HG03039 (cell line): Measurements from ENCODE around the gene BDKRB2.

Experiments used
- ATAC-seq: cut with Tn5 transposase; IDR thresholded peaks from one replicate; pipeline ENCODE4 v1.9.1; 2021; ENCODE audit warnings: mild to moderate bottlenecking, moderate library complexity; ENCODE audit not compliant: unreplicated experiment

The BDKRB2 gene

GRCh38 chr14:96204151-96205058 is at the start of gene BDKRB2:
Gene BDKRB2 (plus strand): TSS chr14:96204839. CDS start chr14:96237108, 32,269 bp downstream.
- ATAC-seq = no peak

- no peak for ATAC-seq
These were observed 49.7 kb upstream of the BDKRB2 start for GRCh38 chr14:96154900-96155299.

- ATAC-seq = no peak
These were observed 47.6 kb upstream of the BDKRB2 start for GRCh38 chr14:96156804-96157760.

- ATAC-seq = no peak
These were observed 45.9 kb upstream of the BDKRB2 start for GRCh38 chr14:96158735-96159134.

GRCh38 chr14:96160076-96160912 is 44.3 kb upstream of the BDKRB2 start:
- no peak for ATAC-seq

- no peak for ATAC-seq
These were observed 43.7 kb upstream of the BDKRB2 start for GRCh38 chr14:96160913-96161310.

- ATAC-seq = no peak
These were observed 43.0 kb upstream of the BDKRB2 start for GRCh38 chr14:96161636-96162035.

GRCh38 chr14:96162265-96162664 is 42.4 kb upstream of the BDKRB2 start:
- no peak for ATAC-seq

GRCh38 chr14:96162741-96163140 is 41.9 kb upstream of the BDKRB2 start:
- no peak for ATAC-seq

GRCh38 chr14:96164861-96165490 is 39.7 kb upstream of the BDKRB2 start:
- ATAC-seq = no peak

- ATAC-seq = no peak
These were observed 38.9 kb upstream of the BDKRB2 start for GRCh38 chr14:96165493-96166436.

- no peak for ATAC-seq
These were observed 38.0 kb upstream of the BDKRB2 start for GRCh38 chr14:96166461-96167223.

- no peak for ATAC-seq
These were observed 37.2 kb upstream of the BDKRB2 start for GRCh38 chr14:96167224-96168148.

- ATAC-seq = no peak
These were observed 36.1 kb upstream of the BDKRB2 start for GRCh38 chr14:96168581-96168980.

GRCh38 chr14:96170961-96171592 is 33.6 kb upstream of the BDKRB2 start:
- no peak for ATAC-seq

- no peak for ATAC-seq
These were observed 30.8 kb upstream of the BDKRB2 start for GRCh38 chr14:96173636-96174475.
